Bone marrow (tissue), 2 donors: ENCODE data around the gene OSBPL5.
A peak's percentile ranks its signal among the peaks of the same experiment; 100 is the strongest.
"Not testable (repeated sequence)": the region's sequence is repeated elsewhere in the genome, so short reads cannot be mapped to it uniquely, and the experiment has no call there.

Experiments used
- DNase-seq, 2 donors: peaks; one replicate each; lab custom pipeline; 2025; lab: John Stamatoyannopoulos, UW

The OSBPL5 gene

DNA sequence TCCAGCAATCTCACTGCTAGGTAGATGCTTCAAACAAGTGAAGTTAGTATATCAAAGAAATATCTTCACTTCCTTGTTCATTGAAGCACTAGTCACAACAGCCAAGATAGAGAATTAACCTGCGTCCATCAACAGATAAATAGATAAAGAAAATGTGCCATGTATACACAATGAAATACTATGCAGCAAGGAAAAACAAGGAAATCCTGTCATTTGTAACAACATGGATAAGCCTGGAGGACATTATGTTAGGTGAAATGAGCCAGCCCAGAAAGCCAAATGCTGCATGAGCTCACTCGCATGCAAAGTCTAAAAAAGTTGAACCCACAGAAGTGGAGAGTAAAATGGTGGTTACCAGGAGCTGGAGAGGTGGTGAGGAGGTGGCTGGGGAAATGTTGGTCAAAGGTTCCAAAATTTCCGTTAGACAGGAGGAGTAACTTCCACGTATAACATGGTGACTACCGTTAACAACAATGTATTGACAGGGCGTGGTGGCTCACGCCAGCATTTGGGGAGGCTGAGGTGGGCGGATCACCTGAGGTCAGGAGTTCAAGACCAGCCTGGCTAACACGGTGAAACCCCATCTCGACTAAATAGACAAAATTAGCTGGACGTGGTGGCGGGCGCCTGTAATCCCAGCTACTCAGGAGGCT, 84.3 kb downstream of the OSBPL5 start:
- no peak for DNase-seq

DNA sequence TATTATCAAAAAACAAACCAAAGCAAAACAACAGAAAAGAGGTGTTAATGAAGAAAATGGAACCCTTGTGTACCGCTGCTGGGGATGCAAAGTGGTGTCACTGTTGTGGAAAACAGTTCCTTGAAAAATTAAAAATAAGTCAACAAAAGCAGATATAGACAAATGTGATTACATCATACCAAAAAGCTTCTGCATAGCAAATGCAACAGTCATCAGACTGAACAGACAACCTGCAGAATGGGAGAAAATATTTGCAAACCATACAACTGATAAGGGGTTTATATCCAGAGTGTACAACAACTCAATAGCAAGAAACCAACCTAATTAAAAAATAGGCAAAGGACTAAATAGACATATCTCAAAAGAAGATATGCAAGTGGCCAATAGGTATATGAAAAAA, 85.0 kb downstream of the OSBPL5 start:
- DNase-seq = no peak

DNA sequence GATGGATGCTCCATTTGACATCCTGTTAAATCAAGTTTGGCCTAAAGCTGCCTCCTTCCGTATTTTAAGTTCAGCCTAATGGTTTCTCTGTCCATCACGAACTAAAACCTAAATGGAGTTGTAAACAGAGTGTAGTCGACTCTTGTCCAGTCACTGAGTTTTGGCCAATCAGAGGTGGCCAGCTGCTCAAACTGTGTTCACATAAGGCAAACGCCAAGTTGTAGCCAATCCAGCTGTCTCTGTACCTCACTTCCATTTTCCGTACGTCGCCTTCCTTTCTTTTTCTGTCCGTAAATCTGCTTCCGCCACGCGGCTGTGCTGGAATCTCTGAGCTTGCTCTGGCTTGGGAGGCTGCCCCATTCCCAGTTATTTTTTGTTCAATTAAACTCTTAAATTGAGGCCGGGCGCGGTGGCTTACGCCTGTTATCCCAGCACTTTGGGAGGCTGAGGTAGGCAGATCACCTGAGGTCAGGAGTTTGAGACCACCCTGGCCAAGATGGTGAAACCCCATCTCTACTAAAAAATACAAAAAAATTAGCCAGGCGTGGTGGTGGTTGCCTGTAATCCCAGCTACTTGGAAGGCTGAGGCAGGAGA, 87.2 kb downstream of the OSBPL5 start:
- no peak for DNase-seq

DNA sequence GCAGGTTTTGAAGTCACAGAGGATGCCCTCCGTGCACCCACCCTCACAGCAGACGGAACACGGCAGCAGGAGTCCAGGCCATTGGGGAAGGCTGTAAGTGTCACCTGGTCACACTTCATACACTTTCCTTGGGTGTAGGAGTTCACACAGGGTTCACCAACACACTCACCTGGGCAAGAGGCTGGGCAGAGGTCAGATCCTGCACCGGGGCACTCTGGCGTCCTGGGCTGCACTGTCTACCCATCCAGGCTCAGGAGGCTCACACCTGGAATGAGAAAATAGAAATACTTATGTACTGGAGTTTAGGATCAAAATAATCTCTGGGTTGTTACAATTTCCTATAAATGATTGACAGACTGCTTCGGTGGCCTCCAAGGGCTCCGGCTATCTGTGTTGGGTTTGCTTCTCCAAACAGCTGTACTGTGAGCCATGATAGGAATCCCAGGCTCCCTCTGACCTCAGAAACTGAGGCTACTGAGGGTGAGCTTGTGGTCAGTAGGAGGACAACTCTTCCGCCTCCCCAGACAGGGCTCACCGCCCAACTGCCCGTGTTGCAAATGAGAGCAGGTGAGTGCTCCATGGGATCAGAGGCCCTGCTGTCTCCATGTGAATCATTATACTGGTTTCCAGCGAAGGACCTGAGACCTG, 87.8 kb downstream of the OSBPL5 start:
- DNase-seq = no peak

DNA sequence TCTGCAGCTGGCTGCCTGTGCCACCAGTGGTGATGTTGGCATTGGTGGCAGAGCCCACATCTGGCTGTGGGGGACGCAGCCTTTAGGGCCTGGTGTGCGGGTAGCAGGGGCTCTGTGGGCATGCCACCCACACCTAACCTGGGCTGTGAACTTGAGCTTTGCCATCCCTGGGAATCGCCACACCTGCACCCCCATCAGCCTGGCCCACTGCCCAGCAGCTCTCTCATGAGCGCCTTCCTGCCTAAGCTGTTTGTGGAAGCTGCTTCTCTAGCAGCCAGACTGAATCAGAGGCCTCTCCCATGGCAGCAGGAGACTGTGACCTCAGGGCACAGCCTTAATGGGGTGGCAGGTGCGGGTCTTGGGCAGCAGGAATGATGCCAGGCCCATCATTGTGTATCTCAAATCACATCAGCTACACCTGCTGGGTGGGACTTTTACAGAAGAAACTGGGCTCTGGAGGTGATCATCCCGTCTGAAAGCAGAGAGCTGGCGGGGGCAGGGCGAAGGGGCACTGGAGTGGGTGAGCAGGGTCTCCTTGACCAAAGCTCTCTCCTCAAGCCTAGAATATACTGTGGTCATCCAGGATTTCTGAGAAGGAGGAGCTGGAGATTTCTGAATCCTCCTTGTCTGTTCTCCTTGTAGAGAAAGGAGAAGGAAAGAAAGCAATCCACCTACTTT, 90.1 kb downstream of the OSBPL5 start:
- DNase-seq = no peak

DNA sequence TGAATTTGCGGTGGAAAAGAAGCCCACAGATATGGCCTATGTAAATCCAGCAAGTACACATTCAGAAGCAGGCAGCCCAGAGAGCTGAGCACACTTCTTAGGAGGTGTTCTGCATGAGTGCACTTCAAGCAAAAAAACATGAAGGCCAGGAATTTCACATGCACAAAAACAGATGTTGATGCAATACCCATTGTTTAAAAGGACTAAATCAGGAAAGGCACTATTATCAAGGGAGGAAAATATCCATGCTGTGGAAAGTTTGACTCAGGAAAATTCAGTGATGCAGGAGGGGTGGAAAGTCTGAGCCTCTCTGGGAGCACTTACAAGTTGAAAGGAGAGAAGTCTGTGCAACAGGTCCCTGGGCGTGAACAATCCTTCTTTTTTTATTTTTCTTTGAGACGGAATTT, 92.1 kb downstream of the OSBPL5 start:
- DNase-seq = no peak

DNA sequence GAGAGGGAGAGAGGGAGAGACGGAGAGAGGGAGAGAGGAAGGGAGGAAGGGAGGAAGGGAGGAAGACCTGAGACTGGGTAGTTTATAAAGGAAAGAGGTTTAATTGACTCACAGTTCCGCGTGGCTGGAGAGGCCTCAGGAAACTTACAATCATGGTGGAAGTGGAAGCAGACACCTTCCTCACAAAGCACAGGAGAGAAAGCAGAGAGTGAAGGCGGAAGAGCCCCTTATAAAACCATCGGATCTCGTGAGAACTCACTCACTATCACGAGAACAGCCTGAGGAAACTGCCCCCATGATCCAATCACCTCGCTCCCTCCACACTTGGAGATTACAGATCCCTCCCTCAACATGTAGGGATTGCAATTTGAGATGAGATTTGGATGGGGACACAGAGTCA, 95.7 kb downstream of the OSBPL5 start:
- no peak for DNase-seq

DNA sequence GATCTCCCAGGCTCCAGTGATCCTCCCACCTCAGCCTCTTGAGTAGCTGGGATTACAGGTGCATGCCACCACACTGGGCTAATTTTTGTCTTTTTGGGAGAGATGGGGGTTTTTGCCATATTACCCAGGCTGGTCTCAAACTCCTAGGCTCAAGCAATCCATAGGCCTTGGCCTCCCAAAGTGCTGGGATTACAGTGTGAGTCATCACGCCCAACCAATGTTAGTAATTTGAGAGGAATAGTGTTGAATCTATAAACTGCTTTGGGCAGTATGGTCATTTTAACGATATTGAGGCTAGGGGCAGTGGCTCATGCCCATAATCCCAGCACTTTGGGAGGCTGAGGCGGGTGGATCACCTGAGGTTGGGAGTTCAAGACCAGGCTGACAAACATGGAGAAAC, 98.8 kb downstream of the OSBPL5 start:
- DNase-seq = not testable (repeated sequence)

DNA sequence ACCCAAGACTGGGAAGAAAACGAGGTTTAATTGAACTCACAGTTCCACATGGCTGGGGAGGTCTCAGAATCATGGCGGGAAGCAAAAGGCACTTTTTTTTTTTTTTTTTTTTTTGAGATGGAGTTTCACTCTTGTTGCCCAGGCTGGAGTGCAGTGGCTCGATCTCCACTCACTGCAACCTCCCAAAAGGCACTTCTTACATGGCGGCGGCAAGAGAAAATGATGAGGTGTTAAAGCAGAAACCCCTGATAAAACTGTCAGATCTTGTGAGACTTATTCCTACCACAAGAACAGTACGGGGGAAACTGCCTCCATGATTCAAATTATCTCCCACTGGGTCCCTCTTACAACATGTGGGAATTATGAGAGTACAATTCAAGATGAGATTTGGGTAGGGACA, 100.4 kb downstream of the OSBPL5 start:
- not testable (repeated sequence) for DNase-seq

DNA sequence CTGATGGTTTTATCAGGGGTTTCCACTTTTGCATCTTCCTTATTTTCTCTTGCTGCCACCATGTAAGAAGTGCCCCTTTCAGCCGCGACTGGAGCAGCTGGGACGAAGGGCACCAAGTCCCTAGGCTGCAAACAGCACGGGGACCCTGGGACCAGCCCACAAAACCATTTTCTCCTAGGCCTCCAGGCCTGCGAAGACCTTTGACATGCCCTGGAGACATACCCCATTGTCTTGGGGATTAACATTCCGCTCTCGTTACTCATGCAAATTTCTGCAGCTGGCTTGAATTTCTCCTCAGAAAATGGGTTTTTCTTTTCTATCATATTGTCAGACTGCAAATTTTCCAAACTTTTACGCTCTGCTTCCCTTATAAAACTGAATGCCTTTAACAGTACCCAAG, 101.2 kb downstream of the OSBPL5 start:
- not testable (repeated sequence) for DNase-seq

DNA sequence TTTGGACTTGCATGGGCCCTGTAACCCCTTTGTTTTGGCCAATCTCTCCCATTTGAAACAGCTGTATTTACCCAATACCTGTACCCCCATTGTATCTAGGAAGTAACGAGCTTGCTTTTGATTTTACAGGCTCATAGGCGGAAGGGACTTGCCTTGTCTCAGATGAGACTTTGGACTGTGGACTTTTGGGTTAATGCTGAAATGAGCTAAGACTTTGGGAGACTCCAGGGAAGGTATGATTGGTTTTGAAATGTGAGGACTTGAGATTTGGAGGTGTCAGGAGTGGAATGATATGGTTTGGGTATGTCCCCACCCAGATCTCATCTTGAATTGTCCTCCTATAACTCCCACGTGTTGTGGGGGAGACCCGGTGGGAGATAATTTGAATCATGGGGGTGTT, 101.7 kb downstream of the OSBPL5 start:
- DNase-seq = not testable (repeated sequence)

DNA sequence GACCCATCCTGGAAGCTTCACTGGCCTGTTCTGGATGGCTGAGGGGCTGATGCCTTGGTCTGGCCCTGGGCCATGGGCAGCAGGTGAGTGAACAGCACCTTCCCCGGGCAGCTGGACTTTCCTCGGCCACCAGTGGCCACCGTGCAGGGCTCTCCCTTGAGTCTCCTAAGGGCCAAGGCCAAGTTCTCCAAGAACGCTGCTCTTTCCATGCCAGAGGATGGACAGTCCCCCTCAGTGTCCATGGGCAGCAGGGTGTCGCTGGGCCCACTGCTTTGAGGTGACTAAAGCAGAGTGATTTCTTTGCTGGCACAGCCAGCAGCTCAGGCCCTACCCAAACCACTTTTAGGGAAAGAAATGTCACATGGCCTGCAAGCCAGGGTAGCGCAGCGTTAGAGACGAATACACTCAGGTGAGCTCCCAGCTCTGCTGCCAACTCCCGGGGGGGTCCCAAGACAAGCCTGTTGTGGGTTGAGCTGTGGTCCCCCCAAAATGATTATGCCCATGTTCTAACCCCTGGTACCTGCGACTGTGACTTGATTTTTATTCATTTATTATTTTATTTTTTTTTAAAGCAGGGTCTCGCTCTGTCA, 104.6 kb downstream of the OSBPL5 start:
- no peak for DNase-seq

DNA sequence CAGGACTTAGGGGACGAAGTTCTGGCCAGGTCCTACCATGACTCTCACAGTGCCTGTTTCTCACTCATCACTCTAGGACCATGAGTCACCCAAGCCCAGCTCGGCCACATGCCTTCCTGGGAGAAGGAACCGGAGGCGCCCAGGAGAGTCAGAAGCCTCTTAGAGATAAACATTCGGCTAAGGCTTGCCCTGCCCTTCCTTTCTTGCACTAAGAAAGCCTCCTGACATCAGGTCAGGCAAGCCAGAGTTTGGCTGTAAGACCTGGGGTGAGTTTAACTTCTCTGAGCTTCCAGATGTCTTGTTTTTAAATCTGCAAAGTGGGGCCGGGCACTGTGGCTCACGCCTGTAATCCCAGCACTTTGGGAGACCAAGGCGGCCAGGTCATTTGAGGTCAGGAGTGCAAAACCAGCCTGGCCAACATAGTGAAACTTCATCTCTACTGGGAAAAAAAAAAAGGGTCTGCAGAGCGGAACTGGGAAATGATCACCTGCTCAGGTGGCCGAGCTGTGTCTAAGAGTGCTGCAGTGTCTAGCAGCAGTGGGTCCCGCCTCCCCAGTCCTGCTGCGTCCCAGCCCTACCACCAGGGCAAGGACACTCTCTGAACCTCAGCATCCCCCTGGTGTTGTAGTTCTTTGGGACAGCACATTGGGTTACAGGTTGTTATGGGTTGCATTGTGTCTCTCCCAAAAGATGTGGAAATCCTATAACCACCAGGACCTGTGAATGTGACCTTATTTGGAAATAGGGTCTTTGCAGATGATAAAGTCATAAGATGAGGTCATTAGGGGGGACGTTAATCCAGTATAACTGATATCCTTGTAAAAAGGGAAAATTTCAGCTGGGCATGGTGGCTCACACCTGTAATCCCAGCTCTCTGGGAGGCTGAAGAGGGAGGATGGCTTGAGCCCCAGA, 106.1 kb downstream of the OSBPL5 start:
- no peak for DNase-seq

DNA sequence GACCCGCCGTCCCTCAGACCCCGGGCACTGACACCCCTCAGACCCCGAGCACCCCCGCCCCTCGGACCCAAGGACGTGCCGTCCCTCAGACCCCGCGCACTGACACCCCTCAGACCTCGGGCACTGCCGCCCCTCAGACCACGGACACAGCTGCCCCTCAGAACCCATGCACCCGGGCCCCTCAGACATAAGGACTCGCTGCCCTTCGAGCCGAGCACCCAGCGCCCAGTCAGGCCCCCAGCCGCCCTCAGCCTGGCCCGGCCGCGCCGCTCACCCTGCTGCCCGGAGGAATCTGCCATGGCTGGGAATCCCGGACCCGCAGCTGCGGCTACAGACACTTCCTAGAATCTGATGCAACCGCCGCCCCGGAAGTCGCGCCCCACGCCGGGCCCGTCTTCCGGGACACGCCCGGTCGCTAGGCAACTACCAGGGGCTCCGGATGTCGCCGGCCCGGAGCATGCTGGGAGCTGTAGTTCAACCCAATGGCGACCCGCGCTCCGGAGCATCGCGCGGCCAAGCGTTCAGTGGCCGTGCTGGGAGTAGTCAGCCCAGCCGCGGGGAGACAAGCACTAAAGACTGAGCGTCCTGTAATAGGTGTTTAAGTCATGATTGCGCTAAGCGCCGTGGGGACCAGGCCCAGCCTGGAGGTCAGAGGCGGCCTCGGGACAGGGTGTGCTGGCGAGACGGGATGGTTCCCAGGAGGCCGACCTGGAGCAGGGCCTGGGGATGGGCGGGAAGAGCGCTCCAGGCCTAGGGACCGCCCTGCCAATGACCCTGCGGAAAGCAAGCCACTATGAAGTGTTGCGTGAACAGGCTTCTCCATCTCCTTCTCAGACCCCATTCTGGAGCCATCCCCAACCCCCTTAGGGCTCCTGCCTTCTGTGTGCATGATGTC, 107.8 kb downstream of the OSBPL5 start, which contains the start of gene CARS1:
Gene CARS1, minus strand, starts transcription at position 355 of the 895 bp plus-strand sequence. Its CDS starts 56 bp downstream, at position 299.
- peak; percentile 66 to 75 for DNase-seq

DNA sequence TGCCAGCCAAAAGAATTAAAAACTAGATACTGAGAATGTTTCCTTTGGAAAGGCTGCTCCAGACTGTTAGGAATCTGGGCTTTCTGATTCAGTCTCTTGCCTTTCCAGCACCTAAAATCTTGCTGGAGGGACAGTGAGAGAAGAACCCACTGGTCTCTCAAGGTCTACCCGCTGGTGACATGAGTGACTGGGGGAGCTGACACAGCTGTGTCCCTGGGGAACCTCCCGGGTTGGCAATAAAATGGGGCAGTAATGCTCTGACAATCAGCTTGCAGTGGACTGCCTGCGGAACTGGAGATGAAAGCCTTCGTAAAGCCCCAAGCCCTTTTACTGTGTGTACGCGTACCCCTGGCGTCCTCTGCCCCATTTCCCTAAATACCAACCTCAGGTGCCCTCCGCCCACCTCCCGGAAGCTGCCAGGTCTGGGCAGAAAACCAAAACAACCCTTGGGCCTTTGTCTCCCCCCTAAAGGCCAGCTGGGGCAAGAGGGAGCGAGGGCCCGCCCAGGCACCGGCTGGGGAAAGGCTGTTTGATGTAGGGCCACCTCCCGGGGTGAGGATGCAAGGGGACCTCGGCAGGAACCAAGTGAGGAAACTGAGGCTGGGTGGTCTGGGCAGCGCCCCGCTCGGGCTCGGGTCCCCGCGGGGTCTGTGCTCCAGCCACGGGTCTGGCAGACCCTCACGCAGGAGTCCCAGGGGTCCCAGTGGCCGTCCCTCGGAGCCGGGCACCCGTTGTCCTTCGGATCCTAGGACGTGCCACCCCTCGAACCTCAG, 108.6 kb downstream of the OSBPL5 start:
- no peak for DNase-seq

DNA sequence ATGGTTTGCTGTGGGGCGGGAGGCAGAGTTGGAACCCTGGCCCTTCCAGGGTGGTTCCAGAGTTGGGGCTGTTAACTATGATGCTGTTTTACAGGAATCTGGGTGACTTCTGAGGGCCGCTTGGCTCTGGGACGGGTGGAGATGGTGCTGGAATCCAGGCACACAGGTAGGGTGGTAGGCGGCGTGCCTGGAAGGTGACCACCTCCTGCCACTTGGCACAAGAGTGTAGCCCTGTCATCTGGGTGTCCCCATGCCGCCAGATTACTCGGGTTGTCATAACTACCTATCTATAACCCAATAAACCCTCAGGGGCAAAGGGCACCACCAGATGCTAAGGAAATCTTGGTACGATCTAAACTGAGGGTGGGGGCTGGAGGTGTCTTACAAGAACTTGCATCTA, 109.2 kb downstream of the OSBPL5 start:
- DNase-seq = no peak

DNA sequence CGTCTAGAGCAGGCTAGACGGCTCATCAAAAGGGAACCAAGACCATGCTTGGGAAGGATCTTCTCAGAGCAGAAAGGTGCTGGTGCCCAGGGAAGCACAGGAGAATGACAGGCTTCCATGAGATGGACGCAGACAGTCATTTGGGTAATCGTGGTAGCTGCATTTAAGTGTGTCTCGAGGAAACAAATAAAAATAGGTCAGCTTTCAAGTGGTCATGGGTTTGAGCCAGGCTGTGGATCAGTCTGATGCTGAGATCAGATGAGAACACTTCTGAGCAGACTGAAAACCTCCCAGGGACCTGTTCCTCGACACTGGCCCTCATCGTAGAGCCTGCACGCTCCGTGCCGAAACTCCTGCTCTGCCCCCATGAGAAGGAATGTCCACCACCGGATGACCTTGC, 112.5 kb downstream of the OSBPL5 start:
- DNase-seq = no peak

DNA sequence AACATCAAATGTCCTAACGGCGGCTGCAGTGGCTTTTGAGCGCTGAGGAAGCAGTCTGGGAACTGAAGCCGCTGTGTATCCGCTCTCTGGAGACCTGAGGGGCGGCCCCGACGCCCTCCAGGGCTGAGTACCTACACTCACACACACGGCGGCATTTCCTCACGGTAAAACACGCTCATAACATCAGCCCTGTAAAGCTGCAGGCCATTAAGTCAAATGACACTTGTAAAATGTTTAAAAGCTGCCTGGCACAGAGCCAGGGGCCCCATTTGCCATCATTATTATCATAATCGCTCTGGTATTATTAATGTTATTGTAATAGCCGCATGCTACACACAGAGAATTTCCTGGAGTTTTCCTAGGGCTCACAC, 113.0 kb downstream of the OSBPL5 start:
- DNase-seq = no peak
